ENCODE results near the gene RERG.

DNA sequence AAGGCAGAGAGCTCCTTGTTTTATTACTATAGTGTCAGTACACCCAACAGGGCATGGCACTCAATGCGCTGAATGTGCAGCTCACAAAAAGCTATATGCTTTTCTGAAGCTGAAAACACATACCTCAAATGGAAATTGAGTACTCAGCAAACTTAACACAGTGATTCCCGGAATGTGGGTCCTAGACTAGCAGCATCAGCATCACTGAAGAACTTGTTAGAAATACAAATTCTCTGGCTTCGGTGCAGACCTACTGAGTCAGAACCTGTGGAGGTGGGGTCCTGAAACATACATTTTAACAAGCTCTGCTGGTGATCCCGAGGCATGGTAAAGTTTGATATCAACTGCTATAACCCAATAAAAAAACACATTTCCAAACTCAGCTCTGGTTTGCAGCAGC, 14.9 kb downstream of the RERG start:
- TF ChIP-seq, protein P1, sequence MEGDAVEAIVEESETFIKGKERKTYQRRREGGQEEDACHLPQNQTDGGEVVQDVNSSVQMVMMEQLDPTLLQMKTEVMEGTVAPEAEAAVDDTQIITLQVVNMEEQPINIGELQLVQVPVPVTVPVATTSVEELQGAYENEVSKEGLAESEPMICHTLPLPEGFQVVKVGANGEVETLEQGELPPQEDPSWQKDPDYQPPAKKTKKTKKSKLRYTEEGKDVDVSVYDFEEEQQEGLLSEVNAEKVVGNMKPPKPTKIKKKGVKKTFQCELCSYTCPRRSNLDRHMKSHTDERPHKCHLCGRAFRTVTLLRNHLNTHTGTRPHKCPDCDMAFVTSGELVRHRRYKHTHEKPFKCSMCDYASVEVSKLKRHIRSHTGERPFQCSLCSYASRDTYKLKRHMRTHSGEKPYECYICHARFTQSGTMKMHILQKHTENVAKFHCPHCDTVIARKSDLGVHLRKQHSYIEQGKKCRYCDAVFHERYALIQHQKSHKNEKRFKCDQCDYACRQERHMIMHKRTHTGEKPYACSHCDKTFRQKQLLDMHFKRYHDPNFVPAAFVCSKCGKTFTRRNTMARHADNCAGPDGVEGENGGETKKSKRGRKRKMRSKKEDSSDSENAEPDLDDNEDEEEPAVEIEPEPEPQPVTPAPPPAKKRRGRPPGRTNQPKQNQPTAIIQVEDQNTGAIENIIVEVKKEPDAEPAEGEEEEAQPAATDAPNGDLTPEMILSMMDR (IDR thresholded peaks at IDR 0.05): no peak
- TF ChIP-seq POLR2A (IDR thresholded peaks at IDR 0.05): no peak
- TF ChIP-seq POLR2AphosphoS5 (IDR thresholded peaks at IDR 0.05): no peak
